ENCODE results near the gene CLRN1. TPM values are rescaled to one million over a fixed set of nuclear protein-coding genes. Genes with fewer than 3 reads are reported as not detected.

CLRN1 gene
- polyA plus RNA-seq, 3 donors = not detected

DNA sequence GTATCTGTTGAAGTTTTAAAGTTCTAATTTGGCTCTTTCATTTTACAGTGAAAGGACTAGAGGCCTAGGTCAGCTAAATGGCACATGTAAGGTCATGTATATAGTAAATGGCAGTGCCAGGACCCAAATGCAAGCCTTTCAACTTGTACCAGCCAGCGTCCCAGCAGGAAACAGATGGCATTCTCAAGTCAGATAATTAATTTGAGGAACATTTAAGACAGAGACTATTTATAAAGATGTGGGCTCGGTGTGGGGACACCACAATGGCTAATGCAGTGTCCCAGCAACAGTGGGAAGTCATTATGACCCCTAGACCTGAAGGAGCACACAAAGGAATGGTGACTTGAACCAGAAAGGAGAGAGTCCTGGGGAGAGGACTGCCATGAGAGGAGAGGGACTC lies 73.4 kb downstream of the CLRN1 start:
- Histone ChIP-seq H3K4me3 (replicated peaks in 1 of 3; ENCODE audit: low read depth in 2 of 3, low read length in 3 of 3) (peak overlapping the region in 1 of 3 experiments; percentile 1), H3K36me3 (replicated peaks in 1 of 2; ENCODE audit: control insufficient read depth in 1 of 2, insufficient read depth in 2 of 2, low read length in 2 of 2) (no peaks in the 10 kb centered on the region), H3K4me2 (replicated peaks; ENCODE audit: extremely low read depth, low read length, poor library complexity, severe bottlenecking) (no peak overlapping the region), H3K9ac (ENCODE audit: insufficient read depth, low read length, poor library complexity, severe bottlenecking) (no peak overlapping the region), H3K4me1 (ENCODE audit: control insufficient read depth in 1 of 2, insufficient read depth in 2 of 2, low read length in 2 of 2) (peaks cover 9 to 12% of the 10 kb centered on the region in 2 donors), H3K9me3 (replicated peaks in 1 of 2; ENCODE audit: control insufficient read depth in 1 of 2, insufficient read depth in 1 of 2, low read length in 2 of 2) (no peaks in the 10 kb centered on the region), H2AFZ (ENCODE audit: insufficient read depth, low read depth, low read length, poor library complexity, severe bottlenecking) (peak overlapping the region; percentile 68), H3K27me3 (ENCODE audit: control insufficient read depth in 2 of 2, insufficient read depth in 2 of 2, low read length in 2 of 2) (no peaks in the 10 kb centered on the region), H3K27ac (ENCODE audit: low read depth in 1 of 2, low read length in 2 of 2) (peak overlapping the region in 1 of 2 donors; percentile 28), H4K20me1 (ENCODE audit: insufficient read depth, low read length) (no peaks in the 10 kb centered on the region), H3K79me2 (ENCODE audit: insufficient read depth, low read length) (no peaks in the 10 kb centered on the region)
- 0% methylated on average over 2 of the region's 2 CpGs for WGBS (ENCODE audit: insufficient coverage)
- Mint-ChIP-seq H3K27ac (peak overlapping the region; percentile 26 to 74 (median 47)), H3K4me1 (peaks cover 16% of the 10 kb centered on the region), H3K9me3 (peaks cover 0 to 2% (median 0%) of the 10 kb centered on the region in 7 donors), H3K36me3 (no peaks in the 10 kb centered on the region), H3K27me3 (ENCODE audit: low read depth in 3 of 3) (peaks cover 0 to 3% (median 0%) of the 10 kb centered on the region in 3 donors), H3K4me3 (peak overlapping the region in 1 of 2 donors; percentile 51)
- TF ChIP-seq, protein P1, sequence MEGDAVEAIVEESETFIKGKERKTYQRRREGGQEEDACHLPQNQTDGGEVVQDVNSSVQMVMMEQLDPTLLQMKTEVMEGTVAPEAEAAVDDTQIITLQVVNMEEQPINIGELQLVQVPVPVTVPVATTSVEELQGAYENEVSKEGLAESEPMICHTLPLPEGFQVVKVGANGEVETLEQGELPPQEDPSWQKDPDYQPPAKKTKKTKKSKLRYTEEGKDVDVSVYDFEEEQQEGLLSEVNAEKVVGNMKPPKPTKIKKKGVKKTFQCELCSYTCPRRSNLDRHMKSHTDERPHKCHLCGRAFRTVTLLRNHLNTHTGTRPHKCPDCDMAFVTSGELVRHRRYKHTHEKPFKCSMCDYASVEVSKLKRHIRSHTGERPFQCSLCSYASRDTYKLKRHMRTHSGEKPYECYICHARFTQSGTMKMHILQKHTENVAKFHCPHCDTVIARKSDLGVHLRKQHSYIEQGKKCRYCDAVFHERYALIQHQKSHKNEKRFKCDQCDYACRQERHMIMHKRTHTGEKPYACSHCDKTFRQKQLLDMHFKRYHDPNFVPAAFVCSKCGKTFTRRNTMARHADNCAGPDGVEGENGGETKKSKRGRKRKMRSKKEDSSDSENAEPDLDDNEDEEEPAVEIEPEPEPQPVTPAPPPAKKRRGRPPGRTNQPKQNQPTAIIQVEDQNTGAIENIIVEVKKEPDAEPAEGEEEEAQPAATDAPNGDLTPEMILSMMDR (IDR thresholded peaks at IDR 0.05) = no peak
- DNase-seq = no peak
- intact Hi-C loops (cut with micrococcal nuclease) = no loop called here

- no peak overlapping the region for H3K27ac ChIP-seq (ENCODE audit: low read depth in 1 of 2, low read length in 2 of 2)
- 100% methylated on average over 1 of the region's 3 CpGs for whole genome bisulfite sequencing (ENCODE audit: insufficient coverage)
- intact Hi-C loops (cut with micrococcal nuclease) = no loop called here
- no peak for DNase-seq
- Mint-ChIP-seq H3K4me3 (no peak overlapping the region), H3K4me1 (peaks cover 16% of the 10 kb centered on the region), H3K36me3 (no peaks in the 10 kb centered on the region), H3K9me3 (peaks cover 0 to 2% (median 0%) of the 10 kb centered on the region in 7 donors), H3K27me3 (ENCODE audit: low read depth in 3 of 3) (peaks cover 0 to 4% (median 0%) of the 10 kb centered on the region in 3 donors), H3K27ac (no peak overlapping the region)
- peaks cover 9 to 12% of the 10 kb centered on the region in 2 donors for H3K4me1 ChIP-seq (ENCODE audit: control insufficient read depth in 1 of 2, insufficient read depth in 2 of 2, low read length in 2 of 2)
- H3K79me2 ChIP-seq (ENCODE audit: insufficient read depth, low read length) = no peaks in the 10 kb centered on the region
- no peak overlapping the region for H3K4me3 ChIP-seq (replicated peaks in 1 of 3; ENCODE audit: low read depth in 2 of 3, low read length in 3 of 3)
- H3K9me3 ChIP-seq (replicated peaks in 1 of 2; ENCODE audit: control insufficient read depth in 1 of 2, insufficient read depth in 1 of 2, low read length in 2 of 2) = no peaks in the 10 kb centered on the region
- no peak overlapping the region for H3K4me2 ChIP-seq (replicated peaks; ENCODE audit: extremely low read depth, low read length, poor library complexity, severe bottlenecking)
- no peaks in the 10 kb centered on the region for H4K20me1 ChIP-seq (ENCODE audit: insufficient read depth, low read length)
- TF ChIP-seq, protein P1 (IDR thresholded peaks at IDR 0.05) = no peak
- no peak overlapping the region for H3K9ac ChIP-seq (ENCODE audit: insufficient read depth, low read length, poor library complexity, severe bottlenecking)
- no peaks in the 10 kb centered on the region for H3K27me3 ChIP-seq (ENCODE audit: control insufficient read depth in 2 of 2, insufficient read depth in 2 of 2, low read length in 2 of 2)
- no peak overlapping the region for H2AFZ ChIP-seq (ENCODE audit: insufficient read depth, low read depth, low read length, poor library complexity, severe bottlenecking)
- no peaks in the 10 kb centered on the region for H3K36me3 ChIP-seq (replicated peaks in 1 of 2; ENCODE audit: control insufficient read depth in 1 of 2, insufficient read depth in 2 of 2, low read length in 2 of 2)
These were observed 74.3 kb downstream of the CLRN1 start for GRCh38 chr3:150898046-150898754.
